GM20000 (cell line): ENCODE results near the gene GIPR.

Source experiments
- DNase-seq: peaks from one replicate; pipeline ENCODE4 v3.0.0; 2012; ENCODE audit warnings: low spot score
- CTCF ChIP-seq: IDR thresholded peaks from 2 replicates; pipeline ENCODE4 v1.5.1; 2012; ENCODE audit warnings: mild to moderate bottlenecking, control low read depth; ENCODE audit errors: extremely low read depth, missing control alignments

Gene GIPR

DNA sequence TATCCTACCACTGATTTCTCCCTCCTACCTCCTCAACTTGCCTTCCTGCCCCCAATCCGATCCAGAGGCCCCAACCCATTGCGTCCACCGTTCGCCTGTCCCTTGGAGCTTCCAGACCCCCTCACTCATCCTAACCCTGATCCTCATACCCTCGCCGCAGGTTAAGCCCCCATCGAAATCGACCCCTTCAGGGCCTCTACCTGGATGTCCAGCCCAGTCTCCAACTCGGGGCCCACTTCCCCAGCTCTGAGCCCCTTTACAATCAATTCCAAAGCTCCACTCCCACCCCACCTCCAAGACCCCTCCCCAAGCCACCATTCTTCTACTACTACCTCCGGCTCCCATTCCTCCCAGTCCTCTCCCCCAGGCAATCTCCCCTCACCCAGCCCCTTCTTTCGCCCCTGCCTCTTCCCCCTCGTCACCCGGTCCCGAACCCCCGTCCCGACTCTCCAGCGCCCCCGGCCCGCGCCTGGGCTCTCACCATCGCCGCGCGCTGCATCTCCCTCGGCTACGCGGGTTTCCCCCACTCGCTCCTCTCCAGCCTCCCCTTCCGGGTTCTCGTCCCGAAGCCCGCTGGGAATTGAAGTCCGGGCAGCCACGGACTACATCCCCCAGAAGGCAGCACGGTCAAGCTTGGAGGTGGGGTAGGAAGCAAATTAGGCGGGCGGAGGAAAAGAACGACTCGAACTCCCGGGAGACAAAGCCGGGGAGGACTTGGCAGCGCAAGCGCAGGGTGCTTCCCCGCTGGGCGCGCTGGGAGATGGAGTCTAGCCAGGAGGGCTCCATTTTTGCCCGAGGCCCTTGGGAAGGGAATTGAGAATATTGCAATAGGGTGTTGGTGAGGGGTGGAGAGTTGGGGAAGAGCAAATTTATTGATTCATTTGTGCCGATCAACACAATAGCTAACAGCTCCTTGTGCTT lies 62.6 kb downstream of the GIPR start, which contains the start of gene FBXO46:
FBXO46 (minus strand) TSS at position 529 of the 921 bp plus-strand sequence. CDS start 17,401 bp downstream, outside the sequence.
- DNase-seq, result peak; percentile 96
- peak; percentile 31 for TF ChIP-seq CTCF
